Natural killer cell (primary cell): Measurements from ENCODE around the gene ZNF12. TPM values are rescaled to one million over a fixed set of nuclear protein-coding genes. Genes with fewer than 3 reads are reported as not detected.

ENCODE experiments used
- ATAC-seq, 3 donors: fragments of 150-1000 bp in 2 of 3; fragments of 200-7000 bp in 1 of 3; cut with Tn5 transposase; 1 replicate in 1 of 3; 2 replicates in 2 of 3; pipeline ENCODE4 v1.10.0; 2021; ENCODE audit warnings: mild to moderate bottlenecking in 2 of 3, moderate library complexity in 2 of 3
- DNase-seq, 2 donors: peaks; one replicate each; pipeline versions ENCODE4 v3.0.0 to v3.0.0-alpha.2; 2013 to 2021; ENCODE audit warnings: mixed read lengths in 1 of 2
- H3K27ac ChIP-seq: one replicate; pipeline ENCODE4 v1.5.1; 2013; ENCODE audit warnings: mild to moderate bottlenecking, low read length
- H3K27me3 ChIP-seq: one replicate; pipeline ENCODE4 v1.6.1; 2013; ENCODE audit warnings: low read length; ENCODE audit not compliant: control insufficient read depth, insufficient read depth
- H3K36me3 ChIP-seq: one replicate; pipeline ENCODE4 v1.6.1; 2013; ENCODE audit warnings: low read length; ENCODE audit not compliant: control insufficient read depth, insufficient read depth
- H3K4me1 ChIP-seq: one replicate; pipeline ENCODE4 v1.6.1; 2013; ENCODE audit warnings: low read length; ENCODE audit not compliant: control insufficient read depth, insufficient read depth
- H3K4me3 ChIP-seq: one replicate; pipeline ENCODE4 v1.5.1; 2013; ENCODE audit warnings: low read length
- H3K9me3 ChIP-seq: one replicate; pipeline ENCODE4 v1.6.1; 2013; ENCODE audit warnings: low read length; ENCODE audit not compliant: control insufficient read depth, insufficient read depth
- H3K27ac Mint-ChIP-seq, 2 donors: one replicate each; pipeline ENCODE4 v1.8.0; 2022; ENCODE audit warnings: mild to moderate bottlenecking in 2 of 2, mixed read lengths in 2 of 2, moderate library complexity in 1 of 2
- H3K27me3 Mint-ChIP-seq, 2 donors: one replicate each; pipeline ENCODE4 v1.8.0; 2022; ENCODE audit warnings: low read depth in 2 of 2, mixed read lengths in 2 of 2
- H3K36me3 Mint-ChIP-seq: one replicate; pipeline ENCODE4 v1.8.0; 2022; ENCODE audit warnings: mixed read lengths
- H3K4me1 Mint-ChIP-seq, 2 donors: one replicate each; pipeline ENCODE4 v1.8.0; 2022; ENCODE audit warnings: mixed read lengths in 2 of 2
- H3K4me3 Mint-ChIP-seq: one replicate; pipeline ENCODE4 v1.8.0; 2022; ENCODE audit warnings: mild to moderate bottlenecking, moderate library complexity, mixed read lengths
- H3K9me3 Mint-ChIP-seq, 2 donors: one replicate each; pipeline ENCODE4 v1.8.0; 2022; ENCODE audit warnings: mixed read lengths in 2 of 2
- CTCF ChIP-seq: fragments of 200-600 bp; IDR thresholded peaks from one replicate; pipeline ENCODE4 v1.8.0; 2022; ENCODE audit warnings: antibody characterized with exemption
- WGBS: methylation state at CpG from one replicate; pipeline ENCODE4 v1.1.7; 2013; ENCODE audit warnings: missing lambda C conversion rate; ENCODE audit not compliant: insufficient coverage; 5-methylcytosine and 5-hydroxymethylcytosine counted together
- intact Hi-C: fragments of 100-400 bp; cut with micrococcal nuclease; formaldehyde crosslinking; loops from one replicate; pipeline ENCODE4 v1.14.2; 2022
- total RNA-seq, 4 donors: library from RNA; stranded (reverse); fragments of 120-200 nt in 1 of 4; gene quantifications; one replicate each; pipeline versions ENCODE4 v1.2.3 to v1.2.4, GENCODE V29; 2013 to 2022

ZNF12 gene
- total RNA-seq, 3 donors from 2014 or later (not counting 1 experiment from before 2014, with no cell fraction given): 27.5 to 38.4 (median 28.1) TPM

GRCh38 chr7:6639032-6639431 lies 67.7 kb downstream of the ZNF12 start:
- no peak overlapping the region for H3K27ac ChIP-seq
- Mint-ChIP-seq H3K27me3 (no peaks in the 10 kb centered on the region), H3K27ac (peak overlapping the region; percentile 56 to 93), H3K4me3 (peak overlapping the region; percentile 61), H3K36me3 (no peaks in the 10 kb centered on the region), H3K9me3 (no peaks in the 10 kb centered on the region), H3K4me1 (peaks cover 20 to 44% of the 10 kb centered on the region in 2 donors)
- WGBS: 96% methylated on average over 4 of the region's 4 CpGs
- no peak for ATAC-seq
- no peak for TF ChIP-seq CTCF
- no peak for DNase-seq
- H3K36me3 ChIP-seq: peaks cover 32% of the 10 kb centered on the region
- H3K4me1 ChIP-seq: peaks cover 42% of the 10 kb centered on the region
- no peak overlapping the region for H3K4me3 ChIP-seq
- H3K9me3 ChIP-seq: no peaks in the 10 kb centered on the region
- intact Hi-C loops: no loop called here
- no peaks in the 10 kb centered on the region for H3K27me3 ChIP-seq

Other genes starting within 250 kb of the ZNF12 start
- gene KDELR2, start 222.8 kb downstream of the ZNF12 start, total RNA-seq: 10 to 100 TPM; 56.2 to 60.2 (median 58.5) TPM
- gene GRID2IP, start 155.5 kb downstream of the ZNF12 start, total RNA-seq: under 1 TPM; 0.39 to 0.45 (median 0.40) TPM
- gene ZDHHC4, start 129.5 kb downstream of the ZNF12 start, total RNA-seq: 10 to 100 TPM; 29.4 to 37.6 (median 35.3) TPM
- 10 to 100 TPM; 47.5 to 70.1 (median 60.7) TPM for gene INTS15, start 116.9 kb downstream of the ZNF12 start, total RNA-seq
- gene ZNF853, start 91.3 kb downstream of the ZNF12 start, total RNA-seq: 10 to 100 TPM in 1 of 3 donors, 1 to 10 TPM in 2; 6.5 to 12.0 (median 9.7) TPM
- gene ZNF316, start 69.6 kb downstream of the ZNF12 start, total RNA-seq: 10 to 100 TPM; 46.2 to 59.6 (median 49.5) TPM
- under 1 TPM; 0.12 to 0.54 (median 0.33) TPM for gene RSPH10B2, start 47.2 kb upstream of the ZNF12 start, total RNA-seq
- gene CCZ1B, start 119.3 kb upstream of the ZNF12 start, total RNA-seq: 100 to 1,000 TPM in 2 of 3 donors, 10 to 100 TPM in 1; 84.5 to 145 (median 103) TPM